HG03039 (cell line): Measurements from ENCODE around the gene SGSM1.

Experiments used
- ATAC-seq: cut with Tn5 transposase; IDR thresholded peaks from one replicate; pipeline ENCODE4 v1.9.1; 2021; ENCODE audit warnings: mild to moderate bottlenecking, moderate library complexity; ENCODE audit not compliant: unreplicated experiment

SGSM1 gene

GRCh38 chr22:24807284-24807950 lies 1.4 kb downstream of the SGSM1 start:
- no peak for ATAC-seq

- no peak for ATAC-seq
Observed at GRCh38 chr22:24809331-24809730, 3.3 kb downstream of the SGSM1 start.

- no peak for ATAC-seq
Observed at GRCh38 chr22:24810043-24810749, 4.2 kb downstream of the SGSM1 start.

GRCh38 chr22:24812950-24813775 lies 7.2 kb downstream of the SGSM1 start:
- ATAC-seq = no peak

GRCh38 chr22:24813861-24814770 lies 8.1 kb downstream of the SGSM1 start:
- ATAC-seq = no peak

- no peak for ATAC-seq
Observed at GRCh38 chr22:24816806-24817205, 10.8 kb downstream of the SGSM1 start.

- ATAC-seq = no peak
Observed at GRCh38 chr22:24819487-24819886, 13.5 kb downstream of the SGSM1 start.

- no peak for ATAC-seq
Observed at GRCh38 chr22:24819911-24820461, 14.0 kb downstream of the SGSM1 start.

GRCh38 chr22:24822471-24822870 lies 16.5 kb downstream of the SGSM1 start:
- ATAC-seq = no peak

- ATAC-seq = no peak
Observed at GRCh38 chr22:24823787-24824186, 17.8 kb downstream of the SGSM1 start.

- no peak for ATAC-seq
Observed at GRCh38 chr22:24824250-24824649, 18.2 kb downstream of the SGSM1 start.

- ATAC-seq = no peak
Observed at GRCh38 chr22:24824915-24825314, 18.9 kb downstream of the SGSM1 start.

- no peak for ATAC-seq
Observed at GRCh38 chr22:24826710-24827285, 20.8 kb downstream of the SGSM1 start.

- no peak for ATAC-seq
Observed at GRCh38 chr22:24827296-24827695, 21.3 kb downstream of the SGSM1 start.

GRCh38 chr22:24830205-24830979 lies 24.4 kb downstream of the SGSM1 start:
- no peak for ATAC-seq

- no peak for ATAC-seq
Observed at GRCh38 chr22:24831687-24832086, 25.7 kb downstream of the SGSM1 start.

- ATAC-seq = no peak
Observed at GRCh38 chr22:24833881-24834495, 28.0 kb downstream of the SGSM1 start.

- ATAC-seq = no peak
Observed at GRCh38 chr22:24834845-24835570, 29.0 kb downstream of the SGSM1 start.
